BJ (cell line): Measurements from ENCODE around the gene FOXA1. TPM values are rescaled to one million over a fixed set of nuclear protein-coding genes. Genes with fewer than 3 reads are reported as not detected.

Source experiments
- CTCF ChIA-PET: fragments of 350-600 bp; formaldehyde crosslinking; extraction: SDS; loops from one replicate; lab custom pipeline; 2021; ENCODE audit warnings: antibody characterized with exemption, inconsistent platforms; lab: Yijun Ruan, JAX
- POLR2A ChIA-PET: fragments of 300-600 bp; sonication (Branson Sonifier 250); formaldehyde crosslinking; extraction: SDS; loops from one replicate; lab custom pipeline; 2021; ENCODE audit warnings: antibody characterized with exemption; lab: Charles Lee
- DNase-seq: peaks from one replicate; pipeline ENCODE4 v3.0.0-alpha.2; 2011; ENCODE audit warnings: low read depth
- H3K27me3 ChIP-seq: 2 replicates; pipeline ENCODE4 v1.6.0; 2011; ENCODE audit warnings: low read length; ENCODE audit not compliant: control insufficient read depth, insufficient read depth
- H3K36me3 ChIP-seq: 2 replicates; pipeline ENCODE4 v1.5.1; 2011; ENCODE audit warnings: low read length; ENCODE audit not compliant: control insufficient read depth, insufficient read depth
- H3K4me3 ChIP-seq: 2 replicates; pipeline ENCODE4 v1.5.1; 2011; ENCODE audit warnings: low read depth, mild to moderate bottlenecking, control low read depth, low read length
- CTCF ChIP-seq: IDR thresholded peaks from 2 replicates; pipeline ENCODE4 v1.5.1; 2011; ENCODE audit warnings: low read depth, mild to moderate bottlenecking, control low read depth, inconsistent platforms, low read length, moderate library complexity; ENCODE audit not compliant: insufficient read depth
- polyA plus RNA-seq: library from polyadenylated mRNA; depleted of rRNA; stranded (reverse); fragments of >200 nt; gene quantifications from 2 replicates; pipeline ENCODE4 v1.2.3, GENCODE V29; 2011

Gene FOXA1
- polyA plus RNA-seq, 1 experiment: 0.10 TPM

DNA sequence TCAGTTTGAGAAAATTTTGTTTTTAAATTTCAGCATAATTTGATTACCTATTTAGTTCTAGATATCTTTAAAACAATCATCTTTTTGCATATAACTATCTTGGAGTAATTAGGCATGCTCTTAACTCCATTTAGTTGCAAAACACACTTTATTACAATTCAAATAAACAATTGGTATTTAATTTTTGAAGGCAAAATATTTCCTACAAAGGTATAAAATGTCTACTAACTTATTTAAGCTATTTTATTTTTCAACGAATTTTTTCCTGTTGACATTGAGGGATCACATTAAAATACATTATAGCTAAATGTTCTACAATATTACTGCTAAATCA, 8.3 kb downstream of the FOXA1 start:
- TF ChIP-seq CTCF: no peak
- peaks cover 63% of the 10 kb centered on the region for H3K27me3 ChIP-seq
- no peaks in the 10 kb centered on the region for H3K36me3 ChIP-seq
- DNase-seq: no peak
- CTCF ChIA-PET: interaction anchor here (1.2 kb wide), 1 partner anchor 8 kb away, joined by 3 read pairs; the partner anchor contains the start of genes FOXA1 and TTC6
- POLR2A ChIA-PET: no interaction called here
- no peak overlapping the region for H3K4me3 ChIP-seq

DNA sequence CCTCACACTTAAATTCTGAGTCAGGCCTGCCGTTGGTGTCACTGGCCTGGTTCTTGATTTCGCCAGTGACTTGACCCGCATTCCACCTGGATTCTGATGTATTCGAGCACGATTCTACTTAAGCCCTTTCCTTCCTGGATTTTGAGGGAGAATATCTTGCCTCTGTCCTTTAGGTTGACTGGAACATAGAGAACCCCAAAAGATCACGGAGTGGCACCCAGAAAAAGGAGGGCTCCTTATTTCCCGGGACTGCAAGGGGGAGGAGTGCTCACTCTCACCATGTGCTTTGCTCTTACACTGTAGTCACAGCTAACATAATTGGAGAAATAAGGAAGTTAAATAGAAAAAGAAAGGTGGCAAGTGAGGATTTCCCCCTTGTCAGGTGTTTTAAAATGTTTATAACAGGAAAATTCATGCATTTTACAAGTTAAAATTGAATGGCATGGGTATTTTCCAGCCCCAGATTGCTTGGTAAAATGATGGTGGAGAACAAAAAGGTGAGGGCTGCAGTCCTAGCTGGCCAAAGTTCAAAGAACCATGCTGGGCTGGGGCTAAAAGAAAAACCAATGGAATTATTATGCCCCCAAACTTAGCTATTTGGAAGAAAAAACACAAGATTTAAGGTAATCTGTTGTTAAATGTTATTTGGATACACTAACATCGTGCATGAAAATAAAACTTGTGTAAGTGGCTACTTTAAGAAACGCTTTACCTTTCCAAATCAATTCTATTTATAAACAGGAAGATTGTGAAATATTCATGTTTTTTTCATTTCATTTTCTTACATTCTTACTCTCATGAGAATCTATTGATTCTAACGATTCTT, 8.9 kb downstream of the FOXA1 start:
- no peak for TF ChIP-seq CTCF
- ChIA-PET CTCF (interaction anchor here (1.1 to 1.2 kb wide), 2 partner anchors 9 kb away, joined by 3 to 6 read pairs; partner anchors contain the start of genes FOXA1 and TTC6), POLR2A (no interaction called here)
- Histone ChIP-seq H3K4me3 (no peak overlapping the region), H3K27me3 (peaks cover 59% of the 10 kb centered on the region), H3K36me3 (no peaks in the 10 kb centered on the region)
- no peak for DNase-seq

DNA sequence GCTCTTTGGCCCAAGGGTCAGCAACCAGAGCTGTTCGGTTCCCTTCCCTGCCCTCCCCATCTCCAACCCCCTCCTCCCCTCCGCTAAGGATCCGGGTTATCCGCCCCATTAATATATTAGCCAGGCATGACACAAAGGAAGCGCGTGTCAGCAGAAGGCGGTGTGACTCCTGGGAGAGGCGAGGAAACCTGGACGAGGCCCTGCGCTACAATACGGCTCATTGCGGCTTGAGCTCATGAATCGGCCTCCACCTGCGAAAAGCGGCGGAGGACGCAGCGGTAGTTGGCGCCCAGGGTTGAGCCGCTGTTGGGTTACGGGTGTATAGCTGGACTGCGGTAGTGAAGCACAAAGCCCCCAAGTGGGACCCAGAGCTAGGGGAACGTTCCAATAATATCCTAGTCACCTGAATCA, 9.9 kb downstream of the FOXA1 start:
- no peak for TF ChIP-seq CTCF
- Histone ChIP-seq H3K4me3 (no peak overlapping the region), H3K36me3 (no peaks in the 10 kb centered on the region), H3K27me3 (peaks cover 53% of the 10 kb centered on the region)
- POLR2A ChIA-PET: no interaction called here
- no peak for DNase-seq
- CTCF ChIA-PET: interaction anchor here (0.9 to 1.1 kb wide), 2 partner anchors 10 to 358 kb away, joined by 3 to 6 read pairs; partner anchors contain the start of genes FOXA1 and TTC6

DNA sequence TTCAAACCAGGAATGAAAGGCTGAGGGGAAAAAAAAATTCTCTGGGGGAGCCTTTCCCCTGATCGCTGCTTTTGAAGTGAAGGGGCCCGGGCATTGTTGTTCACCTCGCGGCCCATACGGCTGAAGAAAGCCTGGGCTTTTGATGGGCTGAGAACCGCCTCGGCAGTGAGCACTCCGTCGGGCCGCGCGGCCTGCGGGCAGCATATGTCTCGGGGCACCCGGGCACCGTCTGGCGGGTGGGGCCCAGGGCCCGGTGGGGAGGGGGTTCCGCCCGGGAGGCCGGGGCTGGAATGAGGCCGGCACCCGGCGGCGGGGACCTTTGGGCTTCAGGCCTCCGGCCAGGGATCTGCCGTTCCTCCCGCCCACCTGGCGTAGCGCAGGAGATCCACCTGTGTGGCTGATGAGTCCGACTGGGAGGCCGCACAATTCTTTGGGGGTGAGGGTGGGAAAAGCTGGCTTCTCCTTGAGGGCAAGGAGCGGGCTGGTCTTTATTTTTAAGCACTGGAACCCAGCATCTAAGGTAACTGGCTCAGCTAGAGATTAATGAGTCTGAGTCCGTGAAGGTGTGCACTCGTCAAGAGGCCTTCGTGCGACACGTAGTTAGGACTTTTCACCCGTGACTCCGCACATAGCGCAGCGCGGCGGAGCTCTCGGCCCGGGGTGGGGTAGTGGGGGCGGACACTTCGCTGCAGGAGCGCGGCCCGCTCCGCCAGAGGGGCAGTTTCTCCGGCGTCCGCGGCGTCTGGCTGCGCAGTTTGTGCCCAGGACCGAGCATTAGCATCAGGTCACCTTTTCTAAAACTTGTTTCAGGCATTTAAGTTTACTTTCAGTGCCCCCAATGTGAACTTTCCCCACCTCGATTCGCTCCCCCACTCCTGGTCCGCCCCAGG, 10.6 kb downstream of the FOXA1 start:
- no peak overlapping the region for H3K4me3 ChIP-seq
- TF ChIP-seq CTCF: no peak
- peaks cover 53% of the 10 kb centered on the region for H3K27me3 ChIP-seq
- no peaks in the 10 kb centered on the region for H3K36me3 ChIP-seq
- no peak for DNase-seq
- POLR2A ChIA-PET: no interaction called here
- CTCF ChIA-PET: interaction anchor here (0.9 to 1.1 kb wide), 2 partner anchors 11 to 357 kb away, joined by 3 to 6 read pairs; partner anchors contain the start of genes FOXA1 and TTC6
